C4-2B (cell line): Measurements from ENCODE around the gene KCNJ4.
"Not testable (repeated sequence)": the region's sequence is repeated elsewhere in the genome, so short reads cannot be mapped to it uniquely, and the experiment has no call there.

Experiments used
- H3K27ac ChIP-seq: fragments of 450-650 bp; 2 replicates; pipeline ENCODE4 v1.5.1; 2017
- CTCF ChIP-seq: fragments of 450-650 bp; conservative IDR thresholded peaks from 2 replicates; pipeline ENCODE4 v1.5.1; 2017; ENCODE audit warnings: mild to moderate bottlenecking
- ZFX ChIP-seq: fragments of 450-650 bp; IDR thresholded peaks from 2 replicates; pipeline ENCODE4 v1.6.1; 2017

KCNJ4 gene

DNA sequence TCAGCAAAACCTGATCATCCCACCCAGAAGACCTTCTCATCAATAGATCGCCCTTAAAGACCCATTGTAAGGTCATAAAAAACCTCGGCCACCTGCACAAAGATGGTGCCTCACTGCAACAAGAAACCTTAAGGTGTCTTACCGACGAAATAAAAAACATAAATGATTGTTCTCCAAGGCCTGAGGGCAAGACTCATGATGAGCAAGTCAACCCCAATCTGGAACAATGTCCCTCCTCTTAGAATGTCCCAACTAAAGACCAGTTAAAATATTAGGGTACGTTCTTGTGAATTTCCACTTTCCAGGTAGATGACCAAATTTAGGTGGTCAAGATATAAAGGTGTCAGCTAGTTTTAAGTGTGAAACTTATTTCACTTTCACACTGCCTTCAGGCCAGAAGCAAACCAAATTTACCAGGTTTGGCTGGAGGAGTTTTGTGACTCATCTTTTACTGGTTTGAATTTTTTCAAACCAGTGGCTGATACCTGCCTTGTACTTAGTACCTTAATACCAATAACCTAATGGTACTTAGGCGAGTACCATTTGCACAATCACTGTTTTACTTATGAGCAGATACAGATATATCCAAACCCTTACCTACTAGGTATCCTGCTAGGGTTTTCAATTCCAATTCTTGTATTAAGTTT lies 27.8 kb upstream of the KCNJ4 start:
- no peak for TF ChIP-seq ZFX
- no peak for TF ChIP-seq CTCF

DNA sequence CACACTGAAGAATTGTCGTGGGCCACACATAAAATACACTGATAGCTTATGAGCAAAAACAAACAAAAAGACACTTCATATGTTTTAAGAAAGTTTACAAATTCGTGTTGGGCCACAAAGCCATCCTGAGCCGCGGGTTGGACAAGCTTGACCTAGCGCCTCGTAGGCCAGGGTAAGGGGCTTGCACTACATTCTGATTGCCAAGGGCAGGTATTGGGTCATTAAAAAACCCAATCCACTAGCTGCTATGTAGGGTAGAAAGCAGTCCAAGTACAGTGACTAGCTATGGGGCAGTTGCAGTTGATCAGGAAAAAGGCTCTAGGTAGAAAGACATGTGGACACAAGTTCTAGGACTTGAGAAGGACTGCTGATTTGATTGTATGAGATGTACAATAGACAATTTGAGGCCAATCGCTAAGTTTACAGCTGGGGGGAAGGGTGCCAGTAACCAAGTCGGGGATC lies 26.9 kb upstream of the KCNJ4 start:
- no peak overlapping the region for H3K27ac ChIP-seq
- TF ChIP-seq CTCF (no peak), ZFX (no peak)

More for the DNA sequence above, 27.8 kb upstream of the KCNJ4 start:
- no peak overlapping the region for H3K27ac ChIP-seq

GRCh38 chr22:38481162-38481870 lies 26.3 kb upstream of the KCNJ4 start:
- H3K27ac ChIP-seq = no peak overlapping the region
- TF ChIP-seq ZFX = no peak

- TF ChIP-seq ZFX (no peak), CTCF (no peak)
- no peak overlapping the region for H3K27ac ChIP-seq
These were observed 24.3 kb upstream of the KCNJ4 start for GRCh38 chr22:38479096-38479837.

DNA sequence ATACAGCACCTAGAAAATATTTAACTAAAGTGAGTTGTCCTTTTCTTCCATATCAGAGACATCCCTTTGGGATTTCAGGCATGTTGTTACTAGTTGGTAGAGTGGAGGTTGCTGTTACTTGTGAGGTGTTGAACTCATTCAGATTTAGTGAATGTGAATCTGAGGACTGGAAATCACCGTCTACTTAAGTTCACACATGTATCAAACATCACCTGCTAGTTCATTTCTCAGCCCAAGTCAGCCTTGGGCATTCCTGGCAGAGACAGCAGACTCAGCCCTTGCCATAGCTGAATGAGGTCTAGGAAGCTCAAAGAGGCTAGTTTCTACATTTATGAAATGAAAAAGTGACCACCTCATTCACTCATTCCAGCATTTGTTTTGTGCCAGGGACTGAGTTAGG lies 22.6 kb upstream of the KCNJ4 start:
- TF ChIP-seq ZFX (no peak), CTCF (no peak)
- H3K27ac ChIP-seq = no peak overlapping the region

GRCh38 chr22:38474003-38474607 lies 19.1 kb upstream of the KCNJ4 start:
- TF ChIP-seq ZFX (no peak), CTCF (no peak)
- no peak overlapping the region for H3K27ac ChIP-seq

DNA sequence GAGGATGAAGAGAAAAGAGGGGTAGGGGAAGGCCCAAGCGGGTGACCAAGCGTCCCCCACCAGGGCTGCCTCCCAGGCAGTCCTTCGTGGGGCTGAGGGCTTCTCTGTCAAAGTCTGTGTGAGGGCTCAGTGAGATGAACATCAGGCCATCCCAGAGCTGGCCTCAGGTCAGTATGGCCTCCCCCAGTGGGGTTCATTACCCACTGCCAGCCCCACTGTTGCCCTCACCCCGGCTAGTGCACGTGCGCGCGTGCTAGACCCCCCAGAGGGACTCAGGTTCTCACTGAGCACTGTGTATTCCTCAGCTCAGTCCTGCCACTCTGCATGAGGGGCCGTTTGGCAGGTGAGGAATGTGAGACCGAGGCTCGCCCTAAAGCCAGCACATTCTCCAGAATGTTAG lies 16.2 kb upstream of the KCNJ4 start:
- H3K27ac ChIP-seq = no peak overlapping the region

DNA sequence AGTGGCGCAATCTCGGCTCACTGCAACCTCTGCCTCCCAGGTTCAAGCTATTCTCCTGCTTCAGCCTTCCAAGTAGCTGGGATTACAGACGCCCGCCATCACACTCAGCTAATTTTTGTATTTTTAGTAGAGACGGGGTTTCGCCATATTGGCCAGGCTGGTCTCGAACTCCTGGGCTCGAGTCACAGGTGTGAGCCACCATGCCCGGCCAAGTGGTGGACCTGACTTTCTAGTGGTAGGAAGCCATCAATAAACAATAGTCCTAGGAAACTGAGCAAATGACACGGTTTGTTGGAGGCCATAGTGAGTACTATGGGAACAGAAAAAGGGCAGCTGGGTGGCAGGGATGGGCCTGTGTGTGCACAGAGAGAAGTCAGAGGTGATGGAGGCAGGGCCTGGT lies 15.2 kb upstream of the KCNJ4 start:
- H3K27ac ChIP-seq = not testable (repeated sequence)

More for the DNA sequence above, 16.2 kb upstream of the KCNJ4 start:
- no peak for TF ChIP-seq CTCF
- no peak for TF ChIP-seq ZFX
